HG02884 (cell line): ENCODE measurements around the gene COG3.
"Not testable (repeated sequence)": the region's sequence is repeated elsewhere in the genome, so short reads cannot be mapped to it uniquely, and the experiment has no call there.

Experiments used
- ATAC-seq: cut with Tn5 transposase; IDR thresholded peaks from one replicate; pipeline ENCODE4 v1.9.1; 2021; ENCODE audit warnings: mild to moderate bottlenecking, moderate library complexity; ENCODE audit not compliant: unreplicated experiment

The COG3 gene, protein sequence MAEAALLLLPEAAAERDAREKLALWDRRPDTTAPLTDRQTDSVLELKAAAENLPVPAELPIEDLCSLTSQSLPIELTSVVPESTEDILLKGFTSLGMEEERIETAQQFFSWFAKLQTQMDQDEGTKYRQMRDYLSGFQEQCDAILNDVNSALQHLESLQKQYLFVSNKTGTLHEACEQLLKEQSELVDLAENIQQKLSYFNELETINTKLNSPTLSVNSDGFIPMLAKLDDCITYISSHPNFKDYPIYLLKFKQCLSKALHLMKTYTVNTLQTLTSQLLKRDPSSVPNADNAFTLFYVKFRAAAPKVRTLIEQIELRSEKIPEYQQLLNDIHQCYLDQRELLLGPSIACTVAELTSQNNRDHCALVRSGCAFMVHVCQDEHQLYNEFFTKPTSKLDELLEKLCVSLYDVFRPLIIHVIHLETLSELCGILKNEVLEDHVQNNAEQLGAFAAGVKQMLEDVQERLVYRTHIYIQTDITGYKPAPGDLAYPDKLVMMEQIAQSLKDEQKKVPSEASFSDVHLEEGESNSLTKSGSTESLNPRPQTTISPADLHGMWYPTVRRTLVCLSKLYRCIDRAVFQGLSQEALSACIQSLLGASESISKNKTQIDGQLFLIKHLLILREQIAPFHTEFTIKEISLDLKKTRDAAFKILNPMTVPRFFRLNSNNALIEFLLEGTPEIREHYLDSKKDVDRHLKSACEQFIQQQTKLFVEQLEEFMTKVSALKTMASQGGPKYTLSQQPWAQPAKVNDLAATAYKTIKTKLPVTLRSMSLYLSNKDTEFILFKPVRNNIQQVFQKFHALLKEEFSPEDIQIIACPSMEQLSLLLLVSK

DNA sequence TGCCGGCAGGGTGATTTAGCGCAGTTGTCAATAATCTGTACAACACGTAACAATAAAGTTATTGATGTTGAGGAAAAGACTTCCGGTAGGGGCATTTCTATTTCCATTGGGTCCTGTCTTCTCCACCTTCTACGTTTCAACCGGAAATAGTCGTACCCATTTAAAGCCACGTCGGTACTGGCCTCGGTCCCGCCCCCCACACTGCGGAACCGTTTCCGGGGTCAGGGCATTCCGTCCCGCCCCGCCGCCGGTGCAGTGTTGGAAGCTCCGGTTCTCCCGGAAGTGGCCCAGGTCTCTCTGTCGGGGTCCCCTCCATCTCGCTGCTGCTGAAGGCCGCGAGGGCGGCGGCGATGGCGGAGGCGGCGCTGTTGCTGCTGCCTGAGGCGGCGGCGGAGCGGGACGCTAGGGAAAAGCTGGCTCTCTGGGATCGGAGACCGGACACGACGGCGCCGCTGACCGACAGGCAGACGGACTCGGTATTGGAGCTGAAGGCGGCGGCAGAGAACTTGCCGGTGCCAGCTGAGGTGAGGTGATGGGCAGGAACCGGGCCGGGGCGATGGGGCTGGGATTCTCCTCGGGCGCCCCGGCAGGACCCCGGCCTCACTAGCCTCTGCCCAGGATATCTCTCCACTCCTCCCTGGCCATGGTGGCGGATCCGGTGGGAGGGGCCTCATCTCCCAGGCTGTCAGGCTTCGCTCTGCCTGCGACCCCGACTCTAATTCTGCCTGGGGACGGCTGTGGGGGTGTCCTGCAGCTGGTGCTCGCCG is at the start of gene COG3:
Gene COG3 (plus strand): TSS at position 253 of the 767 bp plus-strand sequence. CDS start 98 bp downstream, at position 351.
- peak; percentile 89 for ATAC-seq

GRCh38 chr13:45415112-45415511 is 49.6 kb upstream of the COG3 start:
- ATAC-seq: no peak

GRCh38 chr13:45416516-45417128 is 48.1 kb upstream of the COG3 start:
- no peak for ATAC-seq

- peak; percentile 87 for ATAC-seq
These were observed 46.8 kb upstream of the COG3 start, which contains the start of gene SLC25A30 for GRCh38 chr13:45417790-45418534. Gene SLC25A30 (minus strand): TSS chr13:45418373. CDS start chr13:45411425, 6,948 bp downstream.

DNA sequence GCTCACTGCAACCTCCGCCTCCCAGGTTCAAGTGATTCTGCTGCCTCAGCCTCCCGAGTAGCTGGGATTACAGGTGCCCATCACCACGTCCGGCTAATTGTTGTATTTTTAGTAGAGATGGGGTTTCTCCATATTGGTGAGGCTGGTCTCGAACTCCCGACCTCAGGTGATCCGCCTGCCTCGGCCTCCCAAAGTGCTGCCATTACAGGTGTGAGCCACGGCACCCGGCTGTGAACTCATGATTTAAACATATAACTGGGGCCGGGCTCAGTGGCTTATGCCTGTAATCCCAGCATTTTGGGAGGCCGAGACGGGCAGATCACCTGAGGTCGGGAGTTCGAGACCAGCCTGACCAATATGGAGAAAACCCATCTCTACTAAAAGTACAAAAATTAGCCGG is 45.4 kb upstream of the COG3 start:
- not testable (repeated sequence) for ATAC-seq

DNA sequence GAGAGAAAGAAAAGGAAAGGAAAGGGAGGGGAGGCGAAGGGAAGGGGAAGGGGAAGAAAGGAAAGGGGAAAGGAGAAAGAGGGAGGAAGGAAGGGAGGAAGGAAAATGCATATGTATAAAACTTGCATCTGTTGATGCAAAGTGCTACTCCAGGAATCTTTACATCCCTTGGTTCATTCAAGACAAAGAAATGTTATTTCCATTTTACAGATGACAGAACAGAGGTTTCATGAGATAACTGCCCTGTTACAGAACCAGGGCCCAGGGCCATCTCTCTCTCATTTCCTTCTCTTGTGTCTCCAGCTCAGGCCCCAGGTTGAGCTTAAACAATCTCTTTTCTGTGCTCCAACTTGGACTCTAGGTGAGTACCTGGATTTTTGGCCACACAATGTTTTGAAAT is 44.8 kb upstream of the COG3 start:
- no peak for ATAC-seq

GRCh38 chr13:45422731-45423292 is 41.9 kb upstream of the COG3 start:
- ATAC-seq: no peak

GRCh38 chr13:45426056-45426841 is 38.5 kb upstream of the COG3 start:
- ATAC-seq: not testable (repeated sequence)

- no peak for ATAC-seq
These were observed 31.9 kb upstream of the COG3 start for GRCh38 chr13:45432737-45433380.

DNA sequence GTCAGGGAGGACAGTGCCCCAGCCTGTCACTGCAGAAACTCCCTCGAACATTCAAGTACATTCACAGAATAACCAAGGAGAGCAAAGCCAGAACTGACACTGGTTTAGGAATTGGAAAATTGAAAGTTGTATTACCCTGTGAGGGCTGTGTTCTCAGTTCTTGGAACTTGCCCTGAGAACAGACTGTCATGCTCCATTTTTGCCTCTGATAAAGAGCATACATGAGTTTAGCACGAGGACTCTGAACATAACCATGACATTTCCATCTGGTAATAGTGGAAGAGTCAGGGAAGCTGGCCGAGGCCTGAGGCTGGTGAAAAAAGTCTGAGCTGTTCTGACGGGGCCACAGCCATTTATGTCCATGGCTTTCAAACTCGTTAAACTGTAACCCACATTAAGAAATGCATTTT is 31.4 kb upstream of the COG3 start:
- ATAC-seq: no peak

DNA sequence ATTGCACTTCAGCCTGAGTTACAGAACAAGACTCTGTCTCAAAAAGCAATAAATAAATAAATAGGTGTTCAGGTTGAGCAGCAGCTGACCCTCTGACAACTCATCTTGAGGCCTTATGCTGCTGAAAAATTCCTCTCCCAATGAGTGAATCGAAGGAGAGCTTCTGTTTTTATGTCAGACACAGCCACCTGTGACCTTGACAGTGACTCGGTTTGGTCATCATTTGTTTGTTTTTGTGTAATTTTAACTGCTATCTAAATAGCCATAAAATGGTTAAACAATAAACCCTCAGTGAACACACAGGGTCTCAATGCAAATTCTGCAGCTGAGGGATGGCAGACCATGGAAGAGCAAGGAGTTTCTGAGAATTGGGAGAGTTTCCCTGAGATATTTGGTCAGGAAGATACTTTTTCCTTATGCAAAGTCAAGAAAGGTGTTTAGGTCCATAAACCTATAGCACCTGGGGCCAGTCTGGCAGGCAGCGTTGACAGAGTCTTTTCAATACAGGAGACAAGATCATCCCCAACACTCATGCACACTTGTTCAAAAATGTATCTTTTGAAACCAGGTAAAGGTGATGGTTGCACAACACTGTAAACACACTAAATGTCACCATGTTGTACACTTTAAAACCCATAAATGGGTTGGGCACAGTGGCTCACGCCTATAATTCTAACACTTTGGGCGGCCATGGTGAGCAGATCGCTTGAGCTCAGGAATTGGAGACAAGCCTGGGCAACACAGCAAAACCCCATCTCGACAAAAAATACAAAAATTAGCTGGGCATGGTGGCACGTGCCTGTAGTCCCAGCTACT is 30.0 kb upstream of the COG3 start:
- ATAC-seq: no peak

GRCh38 chr13:45436332-45436731 is 28.4 kb upstream of the COG3 start:
- ATAC-seq: no peak

- ATAC-seq: no peak
These were observed 27.8 kb upstream of the COG3 start for GRCh38 chr13:45436953-45437352.

DNA sequence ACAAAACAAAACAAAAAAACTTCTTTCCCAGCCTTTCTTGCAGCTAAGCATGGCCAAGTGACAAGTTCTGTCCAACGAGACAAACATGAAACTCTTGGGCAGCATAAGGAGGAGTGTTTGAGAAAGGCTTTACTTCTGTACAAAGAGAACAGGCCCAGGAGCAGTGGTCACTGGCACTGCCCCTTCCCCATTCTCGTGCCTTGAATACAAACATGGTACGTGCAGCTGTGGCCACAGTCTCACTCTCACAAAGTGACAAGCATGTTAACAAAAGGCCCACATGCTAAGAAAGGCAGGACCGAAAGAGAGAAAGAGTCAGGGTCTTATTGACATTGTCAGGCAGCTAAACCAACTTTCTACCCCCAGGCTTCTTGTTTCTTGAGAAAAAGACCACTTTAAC is 26.8 kb upstream of the COG3 start:
- no peak for ATAC-seq

DNA sequence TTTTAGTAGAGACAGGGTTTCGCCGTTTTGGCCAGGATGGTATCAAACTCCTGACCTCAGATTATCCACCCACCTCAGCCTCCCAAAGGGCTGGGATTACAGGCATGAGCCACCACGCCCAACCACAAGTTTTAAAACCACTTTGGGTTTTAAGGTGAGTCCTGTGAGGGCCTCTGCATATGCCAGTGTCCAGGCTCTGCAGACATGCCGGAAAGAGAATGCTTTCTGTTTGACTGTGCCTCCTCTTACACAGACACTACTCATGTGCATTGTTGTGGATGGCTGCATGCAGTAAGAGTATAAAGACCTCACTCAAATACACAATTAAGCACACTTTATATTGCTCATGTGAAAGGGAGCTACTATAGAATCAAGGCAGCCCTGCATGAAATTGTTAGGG is 25.7 kb upstream of the COG3 start:
- ATAC-seq: no peak

DNA sequence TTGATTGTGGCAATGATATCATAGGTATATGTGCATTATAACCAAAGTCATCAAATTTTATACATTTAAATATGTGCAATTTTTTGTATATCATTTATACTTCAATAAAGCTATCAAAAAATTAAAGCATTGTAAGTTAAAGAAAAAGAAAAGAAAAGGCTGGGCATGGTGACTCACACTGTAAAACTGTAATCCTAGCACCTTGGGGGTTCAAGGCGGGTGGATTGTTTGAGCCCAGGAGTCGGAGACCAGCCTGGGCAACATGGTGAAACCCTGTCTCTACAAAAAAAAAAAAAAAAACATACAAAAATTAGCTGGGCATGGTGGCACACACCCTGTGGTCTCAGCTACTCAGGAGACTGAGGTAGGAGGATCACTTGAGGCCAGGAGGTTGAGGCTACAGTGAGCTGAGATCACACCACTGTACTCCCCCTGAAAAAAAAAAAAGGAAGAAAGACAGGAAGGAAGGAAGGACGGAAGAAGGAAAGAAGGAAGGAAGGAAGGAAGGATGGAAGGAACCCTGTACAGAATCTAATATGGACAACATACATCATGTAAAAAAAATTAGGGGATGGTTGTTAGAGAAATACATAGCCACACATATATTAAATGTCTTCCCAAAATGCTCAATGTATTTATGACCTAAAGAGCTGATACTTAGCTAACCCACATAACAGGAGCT is 24.8 kb upstream of the COG3 start:
- ATAC-seq: no peak

DNA sequence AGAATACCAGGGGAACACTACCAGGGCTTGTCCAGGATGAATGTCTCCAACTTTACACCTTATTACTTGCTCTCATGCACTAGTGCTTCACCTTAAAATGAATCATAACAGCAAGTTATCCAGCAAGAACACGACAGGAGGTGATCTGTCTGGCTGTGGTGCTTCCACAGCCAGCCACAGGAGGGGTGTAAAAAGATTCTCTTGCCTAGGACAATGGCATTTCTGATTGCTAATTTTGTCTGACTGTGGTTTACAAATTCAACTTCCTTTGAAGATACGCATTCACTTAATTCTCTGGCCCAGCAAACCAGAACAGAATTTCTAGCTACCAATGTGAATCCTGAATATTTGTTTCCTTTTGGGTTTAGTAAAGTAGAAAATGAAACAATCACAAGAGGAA is 23.1 kb upstream of the COG3 start:
- ATAC-seq: peak; percentile 78
